ENCODE data around the gene ZNF829. TPM values are rescaled to one million over a fixed set of nuclear protein-coding genes. Genes with fewer than 3 reads are reported as not detected.

ZNF829 gene
- total RNA-seq, 1 experiment from 2014 or later = 5.0 TPM

- DNase-seq (ENCODE audit: low spot score) = no peak
- Histone ChIP-seq H3K4me1 (ENCODE audit: insufficient read depth, low read length, poor library complexity, severe bottlenecking) (no peaks in the 10 kb centered on the region), H3K27me3 (replicated peaks; ENCODE audit: insufficient read depth, low read depth, low read length, poor library complexity) (no peaks in the 10 kb centered on the region), H3K4me3 (ENCODE audit: low read depth, low read length, poor library complexity, severe bottlenecking) (no peak overlapping the region), H3K27ac (ENCODE audit: low read depth, low read length, poor library complexity, severe bottlenecking) (no peak overlapping the region), H3K36me3 (ENCODE audit: insufficient read depth, low read length, poor library complexity, severe bottlenecking) (peaks cover 24% of the 10 kb centered on the region), H3K9me3 (ENCODE audit: low read depth, low read length, poor library complexity, severe bottlenecking) (peaks cover 90% of the 10 kb centered on the region)
- POLR2A ChIA-PET (ENCODE audit: low non-redundant PET) = no interaction called here
- intact Hi-C loops (cut with micrococcal nuclease; ENCODE audit: unreplicated experiment) = no loop called here
- BruUV-seq (replicated peaks) = no TSS peak
- CTCF ChIA-PET = no interaction called here
- TF ChIP-seq CTCF (conservative IDR thresholded peaks at IDR 0.05; ENCODE audit: low read depth, low read length) (no peak), EZH2 (IDR thresholded peaks at IDR 0.05; ENCODE audit: borderline replicate concordance, low read depth, low read length, poor library complexity, severe bottlenecking) (no peak)
Measured at GRCh38 chr19:36894849-36895383, 21.2 kb downstream of the ZNF829 start.

- ChIA-PET CTCF (no interaction called here), POLR2A (ENCODE audit: low non-redundant PET) (no interaction called here)
- Histone ChIP-seq H3K4me3 (ENCODE audit: low read depth, low read length, poor library complexity, severe bottlenecking) (no peak overlapping the region), H3K27me3 (replicated peaks; ENCODE audit: insufficient read depth, low read depth, low read length, poor library complexity) (no peaks in the 10 kb centered on the region), H3K4me1 (ENCODE audit: insufficient read depth, low read length, poor library complexity, severe bottlenecking) (no peaks in the 10 kb centered on the region), H3K9me3 (ENCODE audit: low read depth, low read length, poor library complexity, severe bottlenecking) (peaks cover 90% of the 10 kb centered on the region), H3K36me3 (ENCODE audit: insufficient read depth, low read length, poor library complexity, severe bottlenecking) (peaks cover 20% of the 10 kb centered on the region), H3K27ac (ENCODE audit: low read depth, low read length, poor library complexity, severe bottlenecking) (no peak overlapping the region)
- no peak for TF ChIP-seq EZH2 (IDR thresholded peaks at IDR 0.05; ENCODE audit: borderline replicate concordance, low read depth, low read length, poor library complexity, severe bottlenecking)
- TF ChIP-seq CTCF (conservative IDR thresholded peaks at IDR 0.05; ENCODE audit: low read depth, low read length) = no peak
- no peak for DNase-seq (ENCODE audit: low spot score)
- no TSS peak for BruUV-seq (replicated peaks)
- intact Hi-C loops (cut with micrococcal nuclease; ENCODE audit: unreplicated experiment) = no loop called here
Measured at GRCh38 chr19:36891768-36892357, 24.2 kb downstream of the ZNF829 start.

- intact Hi-C loops (cut with micrococcal nuclease; ENCODE audit: unreplicated experiment) = no loop called here
- no TSS peak for BruUV-seq (replicated peaks)
Measured at GRCh38 chr19:36876993-36877938, 38.8 kb downstream of the ZNF829 start.

More at GRCh38 chr19:36876993-36877938, 38.8 kb downstream of the ZNF829 start:
- TF ChIP-seq EZH2 (IDR thresholded peaks at IDR 0.05; ENCODE audit: borderline replicate concordance, low read depth, low read length, poor library complexity, severe bottlenecking) (no peak), CTCF (conservative IDR thresholded peaks at IDR 0.05; ENCODE audit: low read depth, low read length) (no peak)
- H3K9me3 ChIP-seq (ENCODE audit: low read depth, low read length, poor library complexity, severe bottlenecking) = peaks cover 77% of the 10 kb centered on the region
- POLR2A ChIA-PET (ENCODE audit: low non-redundant PET) = no interaction called here
- H3K27me3 ChIP-seq (replicated peaks; ENCODE audit: insufficient read depth, low read depth, low read length, poor library complexity) = no peaks in the 10 kb centered on the region
- no peaks in the 10 kb centered on the region for H3K36me3 ChIP-seq (ENCODE audit: insufficient read depth, low read length, poor library complexity, severe bottlenecking)
- H3K4me3 ChIP-seq (ENCODE audit: low read depth, low read length, poor library complexity, severe bottlenecking) = no peak overlapping the region
- no peak overlapping the region for H3K27ac ChIP-seq (ENCODE audit: low read depth, low read length, poor library complexity, severe bottlenecking)
- CTCF ChIA-PET = no interaction called here
- no peak for DNase-seq (ENCODE audit: low spot score)
- H3K4me1 ChIP-seq (ENCODE audit: insufficient read depth, low read length, poor library complexity, severe bottlenecking) = no peaks in the 10 kb centered on the region

Data from A673 (cell line).